ENCODE results near the gene TOB1. TPM values are rescaled to one million over a fixed set of nuclear protein-coding genes. Genes with fewer than 3 reads are reported as not detected.

The TOB1 gene
- total and polyA plus RNA-seq, 9 of the 15 experiments (the other 6 are each of a cell fraction or from before 2014, with no cell fraction given): 4.8 to 63.7 (median 13.2) TPM

DNA sequence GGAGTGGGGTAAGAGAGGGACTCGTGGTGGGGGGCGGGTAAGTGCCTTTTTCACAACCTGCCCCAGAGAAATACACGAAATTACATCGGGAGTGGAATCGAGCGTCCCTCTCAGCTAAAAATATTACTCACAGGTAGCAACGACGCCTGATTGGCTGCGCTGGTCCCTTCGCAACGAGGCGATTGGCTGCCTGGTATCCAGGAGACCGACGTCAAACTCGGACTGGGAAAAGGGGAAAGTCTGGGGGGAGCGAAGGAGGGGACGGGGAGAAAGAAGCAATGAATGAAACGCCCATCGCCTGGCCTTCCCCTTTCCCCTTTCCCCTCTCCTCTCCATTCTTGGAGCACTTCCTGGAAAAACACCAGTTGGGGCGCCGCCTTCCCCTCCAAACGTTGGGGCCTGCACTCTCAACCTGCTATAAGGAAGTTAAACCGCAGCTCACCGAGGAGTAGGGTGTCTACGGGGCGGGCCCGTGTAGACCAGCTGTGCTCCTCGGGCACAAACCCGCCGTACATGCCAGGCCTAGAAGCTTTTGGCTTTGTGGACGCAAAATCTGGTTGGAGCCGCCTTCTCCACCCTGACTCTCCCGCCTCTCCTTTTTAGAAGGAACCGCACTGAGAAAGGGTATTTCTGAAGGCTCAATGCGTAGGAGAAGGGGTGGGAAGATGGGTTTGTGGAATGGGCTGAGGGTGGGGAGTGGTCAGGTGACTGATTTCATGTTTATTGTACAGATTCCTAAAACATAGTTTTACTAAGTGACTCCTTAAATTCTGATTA is 1.4 kb upstream of the TOB1 start (continued):
- TF ChIP-seq ZNF766 (CRISPR knock-in tag; conservative IDR thresholded peaks at IDR 0.05): 0 out of 2 replicates have a peak, but pooled peaks have one; percentile 16
- TF ChIP-seq, protein P1, sequence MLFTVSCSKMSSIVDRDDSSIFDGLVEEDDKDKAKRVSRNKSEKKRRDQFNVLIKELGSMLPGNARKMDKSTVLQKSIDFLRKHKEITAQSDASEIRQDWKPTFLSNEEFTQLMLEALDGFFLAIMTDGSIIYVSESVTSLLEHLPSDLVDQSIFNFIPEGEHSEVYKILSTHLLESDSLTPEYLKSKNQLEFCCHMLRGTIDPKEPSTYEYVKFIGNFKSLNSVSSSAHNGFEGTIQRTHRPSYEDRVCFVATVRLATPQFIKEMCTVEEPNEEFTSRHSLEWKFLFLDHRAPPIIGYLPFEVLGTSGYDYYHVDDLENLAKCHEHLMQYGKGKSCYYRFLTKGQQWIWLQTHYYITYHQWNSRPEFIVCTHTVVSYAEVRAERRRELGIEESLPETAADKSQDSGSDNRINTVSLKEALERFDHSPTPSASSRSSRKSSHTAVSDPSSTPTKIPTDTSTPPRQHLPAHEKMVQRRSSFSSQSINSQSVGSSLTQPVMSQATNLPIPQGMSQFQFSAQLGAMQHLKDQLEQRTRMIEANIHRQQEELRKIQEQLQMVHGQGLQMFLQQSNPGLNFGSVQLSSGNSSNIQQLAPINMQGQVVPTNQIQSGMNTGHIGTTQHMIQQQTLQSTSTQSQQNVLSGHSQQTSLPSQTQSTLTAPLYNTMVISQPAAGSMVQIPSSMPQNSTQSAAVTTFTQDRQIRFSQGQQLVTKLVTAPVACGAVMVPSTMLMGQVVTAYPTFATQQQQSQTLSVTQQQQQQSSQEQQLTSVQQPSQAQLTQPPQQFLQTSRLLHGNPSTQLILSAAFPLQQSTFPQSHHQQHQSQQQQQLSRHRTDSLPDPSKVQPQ (CRISPR knock-in tag; IDR thresholded peaks at IDR 0.05; ENCODE audit: borderline replicate concordance): no peak
- TF ChIP-seq RBFOX2 (IDR thresholded peaks at IDR 0.05; ENCODE audit: low read depth, low read length): no peak
- no peak for TF ChIP-seq ZNF197 (CRISPR knock-in tag; IDR thresholded peaks at IDR 0.05; ENCODE audit: low read depth)
- TF ChIP-seq, protein P2, sequence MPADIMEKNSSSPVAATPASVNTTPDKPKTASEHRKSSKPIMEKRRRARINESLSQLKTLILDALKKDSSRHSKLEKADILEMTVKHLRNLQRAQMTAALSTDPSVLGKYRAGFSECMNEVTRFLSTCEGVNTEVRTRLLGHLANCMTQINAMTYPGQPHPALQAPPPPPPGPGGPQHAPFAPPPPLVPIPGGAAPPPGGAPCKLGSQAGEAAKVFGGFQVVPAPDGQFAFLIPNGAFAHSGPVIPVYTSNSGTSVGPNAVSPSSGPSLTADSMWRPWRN (IDR thresholded peaks at IDR 0.05; ENCODE audit: low read depth): no peak
- peak; percentile 98 for TF ChIP-seq L3MBTL2 (IDR thresholded peaks at IDR 0.05)
- TF ChIP-seq MCM3 (IDR thresholded peaks at IDR 0.05): no peak
- TF ChIP-seq SLC30A9 (CRISPR knock-in tag; IDR thresholded peaks at IDR 0.05): no peak
- TF ChIP-seq RFX1 (IDR thresholded peaks at IDR 0.05): peak; percentile 96
- TF ChIP-seq ZNF146 (CRISPR knock-in tag; IDR thresholded peaks at IDR 0.05; ENCODE audit: unreplicated experiment): no peak
- TF ChIP-seq ZNF561 (CRISPR knock-in tag; conservative IDR thresholded peaks at IDR 0.05): no peak
- no peak for TF ChIP-seq HDAC8 (tag; IDR thresholded peaks at IDR 0.05)
- TF ChIP-seq MED1 (CRISPR knock-in tag; IDR thresholded peaks at IDR 0.05; ENCODE audit: borderline replicate concordance): no peak
- TF ChIP-seq DNMT1 (IDR thresholded peaks at IDR 0.05): no peak
- TF ChIP-seq CHD4 (IDR thresholded peaks at IDR 0.05; ENCODE audit: insufficient read depth, insufficient replicate concordance, low read depth, low read length, poor library complexity, severe bottlenecking): no peak
- no peak for TF ChIP-seq ZNF699 (CRISPR knock-in tag; IDR thresholded peaks at IDR 0.05; ENCODE audit: insufficient replicate concordance)
- no peak for TF ChIP-seq GATA2 (CRISPR knock-in tag; IDR thresholded peaks at IDR 0.05)
- TF ChIP-seq POLR2AphosphoS2 (IDR thresholded peaks at IDR 0.05; ENCODE audit: low read length): no peak; the same call in 1 of the 2 replicates
- no peak for TF ChIP-seq NFATC3 (IDR thresholded peaks at IDR 0.05)
- TF ChIP-seq ETV5 (CRISPR knock-in tag; IDR thresholded peaks at IDR 0.05; ENCODE audit: low read depth): no peak; the same call in 1 of the 2 replicates
- TF ChIP-seq, protein P3, sequence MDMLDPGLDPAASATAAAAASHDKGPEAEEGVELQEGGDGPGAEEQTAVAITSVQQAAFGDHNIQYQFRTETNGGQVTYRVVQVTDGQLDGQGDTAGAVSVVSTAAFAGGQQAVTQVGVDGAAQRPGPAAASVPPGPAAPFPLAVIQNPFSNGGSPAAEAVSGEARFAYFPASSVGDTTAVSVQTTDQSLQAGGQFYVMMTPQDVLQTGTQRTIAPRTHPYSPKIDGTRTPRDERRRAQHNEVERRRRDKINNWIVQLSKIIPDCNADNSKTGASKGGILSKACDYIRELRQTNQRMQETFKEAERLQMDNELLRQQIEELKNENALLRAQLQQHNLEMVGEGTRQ (CRISPR knock-in tag; IDR thresholded peaks at IDR 0.05): no peak
- TF ChIP-seq PHF8 (IDR thresholded peaks at IDR 0.05; ENCODE audit: borderline replicate concordance, low read length): peak; percentile 69
- no peak for TF ChIP-seq ZFP1 (CRISPR knock-in tag; IDR thresholded peaks at IDR 0.05)
- TF ChIP-seq SMARCA4 (IDR thresholded peaks at IDR 0.05): peak; percentile 43; the same call in 1 of the 2 replicates
- peak; percentile 61 for TF ChIP-seq MTA3 (IDR thresholded peaks at IDR 0.05; ENCODE audit: borderline replicate concordance)
- no peak for TF ChIP-seq MCM7 (IDR thresholded peaks at IDR 0.05)
- TF ChIP-seq ARID2 (IDR thresholded peaks at IDR 0.05): no peak
- no peak for TF ChIP-seq NCOA6 (IDR thresholded peaks at IDR 0.05)

Measured in K562 (cell line).